Keratinocyte (primary cell): ENCODE results near the gene MRC2. TPM values are rescaled to one million over a fixed set of nuclear protein-coding genes. Genes with fewer than 3 reads are reported as not detected.

Experiments used
- DNase-seq: peaks from one replicate; pipeline ENCODE4 v3.0.0-alpha.2; 2011; ENCODE audit warnings: low read depth, missing footprints, low spot score
- FAIRE-seq: peaks from 2 replicates; lab custom pipeline; 2011; peaks lifted over from hg19 to GRCh38; lab: Jason Lieb, UNC
- H2AFZ ChIP-seq: 2 replicates; pipeline ENCODE4 v1.6.0; 2012; ENCODE audit warnings: low read length, control low read depth, inconsistent platforms; ENCODE audit not compliant: control insufficient read depth
- H3K27ac ChIP-seq: 2 replicates; pipeline ENCODE4 v1.5.1; 2011; ENCODE audit warnings: low read length; ENCODE audit not compliant: control insufficient read depth, insufficient read depth
- H3K27me3 ChIP-seq: 3 replicates; pipeline ENCODE4 v1.6.0; 2011; ENCODE audit warnings: low read length; ENCODE audit not compliant: control insufficient read depth, insufficient read depth; ENCODE audit errors: extremely low read depth
- H3K36me3 ChIP-seq, 2 experiments: 2 replicates in 1 of 2; 3 replicates in 1 of 2; pipeline ENCODE4 v1.5.1; 2011; ENCODE audit warnings: low read length in 2 of 2, mild to moderate bottlenecking in 1 of 2; ENCODE audit not compliant: control insufficient read depth in 2 of 2, insufficient read depth in 2 of 2; ENCODE audit errors: extremely low read depth in 1 of 2
- H3K4me1 ChIP-seq: 3 replicates; pipeline ENCODE4 v1.5.1; 2011; ENCODE audit warnings: low read length; ENCODE audit not compliant: control insufficient read depth, insufficient read depth; ENCODE audit errors: extremely low read depth
- H3K4me2 ChIP-seq: 3 replicates; pipeline ENCODE4 v1.6.0; 2011; ENCODE audit warnings: low read depth, low read length; ENCODE audit not compliant: control insufficient read depth, insufficient read depth; ENCODE audit errors: extremely low read depth
- H3K4me3 ChIP-seq, 3 experiments: fragments of 200-600 bp in 1 of 3; sonication (generic) in 1 of 3; 2 replicates in 2 of 3; 3 replicates in 1 of 3; pipeline ENCODE4 v1.5.1; 2011 to 2016; ENCODE audit warnings: low read length in 3 of 3, mild to moderate bottlenecking in 3 of 3, control low read depth in 2 of 3, inconsistent platforms in 1 of 3, low read depth in 1 of 3, mixed read lengths in 1 of 3, mixed run types in 1 of 3, moderate library complexity in 1 of 3; ENCODE audit not compliant: control insufficient read depth in 2 of 3, insufficient read depth in 2 of 3; ENCODE audit errors: extremely low read depth in 1 of 3
- H3K79me2 ChIP-seq: 2 replicates; pipeline ENCODE4 v1.6.0; 2012; ENCODE audit warnings: low read length; ENCODE audit not compliant: control insufficient read depth, insufficient read depth
- H3K9ac ChIP-seq: 3 replicates; pipeline ENCODE4 v1.6.0; 2011; ENCODE audit warnings: low read length; ENCODE audit not compliant: control insufficient read depth, insufficient read depth; ENCODE audit errors: extremely low read depth
- H3K9me1 ChIP-seq: 3 replicates; pipeline ENCODE4 v1.6.0; 2011; ENCODE audit warnings: low read length; ENCODE audit not compliant: control insufficient read depth, insufficient read depth; ENCODE audit errors: extremely low read depth
- H3K9me3 ChIP-seq: 2 replicates; pipeline ENCODE4 v1.5.1; 2012; ENCODE audit warnings: low read depth, low read length; ENCODE audit not compliant: control insufficient read depth
- H4K20me1 ChIP-seq: 3 replicates; pipeline ENCODE4 v1.6.0; 2011; ENCODE audit warnings: low read length; ENCODE audit not compliant: control insufficient read depth, insufficient read depth; ENCODE audit errors: extremely low read depth
- EZH2 ChIP-seq: IDR thresholded peaks from one replicate; pipeline ENCODE4 v1.6.1; 2012; ENCODE audit warnings: inconsistent platforms, mild to moderate bottlenecking, low read length, moderate library complexity
- dilution Hi-C: fragments of 300-500 bp; cut with MboI; formaldehyde crosslinking; loops from one replicate; pipeline ENCODE4 v1.7.0; 2020; ENCODE audit warnings: low sequenced_read_pairs; ENCODE audit not compliant: extremely low pct_ligation_motif_present
- polyA plus RNA-seq, 5 experiments: library from polyadenylated mRNA; depleted of rRNA in 3 of 5; stranded (reverse) in 3 of 5; stranded (forward) in 1 of 5; unstranded in 1 of 5; fragments of >200 nt; gene quantifications; 1 replicate in 1 of 5; 2 replicates in 3 of 5; 3 replicates in 1 of 5; pipeline versions ENCODE4 v1.2.1 to v1.2.3, GENCODE V29; 2011 to 2012; ENCODE audit warnings: missing spikeins in 2 of 5, low read depth in 1 of 5, low replicate concordance in 1 of 5
- TF ChIP-seq, protein P1 (sequence below), 3 experiments: IDR thresholded peaks in 1 of 3; conservative IDR thresholded peaks in 1 of 3; optimal IDR thresholded peaks in 1 of 3; 2 replicates in 2 of 3; 3 replicates in 1 of 3; pipeline versions ENCODE3 to v1.5.1; 2011; ENCODE audit warnings: low read length in 3 of 3, mild to moderate bottlenecking in 3 of 3, moderate library complexity in 2 of 3, control low read depth in 1 of 3, inconsistent platforms in 1 of 3; ENCODE audit not compliant: insufficient read depth in 2 of 3; ENCODE audit errors: extremely low read depth in 1 of 3

The MRC2 gene
- polyA plus RNA-seq, 1 donor (not counting 4 experiments of a cell fraction or from before 2014, with no cell fraction given) = 14.0 TPM

DNA sequence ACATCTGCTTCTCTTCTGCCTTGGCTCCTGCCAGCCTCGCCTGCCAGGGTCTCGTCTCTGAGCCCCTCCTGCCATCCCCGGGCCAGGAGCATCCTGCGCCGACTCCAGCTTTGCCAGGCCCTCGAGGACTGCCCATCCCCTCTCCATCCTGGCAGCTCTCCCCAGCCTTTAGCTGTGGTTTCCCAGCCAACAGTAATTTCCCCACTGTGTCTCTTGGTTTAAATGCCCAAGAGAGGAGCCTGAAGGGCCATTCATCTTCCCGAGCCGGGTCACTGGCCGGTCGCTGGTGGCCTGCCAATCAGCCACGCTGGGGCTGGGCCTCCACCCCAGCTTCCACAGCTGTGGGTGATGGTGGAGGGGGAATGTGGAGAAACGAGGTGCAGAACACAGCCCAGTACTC lies 47.8 kb downstream of the MRC2 start:
- no peaks in the 10 kb centered on the region for H3K79me2 ChIP-seq
- no peak overlapping the region for H3K27ac ChIP-seq
- no peak overlapping the region for H3K4me3 ChIP-seq
- H3K9me1 ChIP-seq = peaks cover 4% of the 10 kb centered on the region
- no peak overlapping the region for H2AFZ ChIP-seq
- H3K4me1 ChIP-seq = peaks cover 22% of the 10 kb centered on the region
- dilution Hi-C loops = no loop called here
- peaks cover 11 to 15% of the 10 kb centered on the region in 2 experiments for H3K36me3 ChIP-seq
- no peaks in the 10 kb centered on the region for H3K27me3 ChIP-seq
- no peaks in the 10 kb centered on the region for H3K9me3 ChIP-seq
- H3K4me2 ChIP-seq = no peak overlapping the region
- no peak overlapping the region for H3K9ac ChIP-seq
- DNase-seq (no peak), FAIRE-seq (no peak)
- no peak for TF ChIP-seq EZH2
- TF ChIP-seq, protein P1, sequence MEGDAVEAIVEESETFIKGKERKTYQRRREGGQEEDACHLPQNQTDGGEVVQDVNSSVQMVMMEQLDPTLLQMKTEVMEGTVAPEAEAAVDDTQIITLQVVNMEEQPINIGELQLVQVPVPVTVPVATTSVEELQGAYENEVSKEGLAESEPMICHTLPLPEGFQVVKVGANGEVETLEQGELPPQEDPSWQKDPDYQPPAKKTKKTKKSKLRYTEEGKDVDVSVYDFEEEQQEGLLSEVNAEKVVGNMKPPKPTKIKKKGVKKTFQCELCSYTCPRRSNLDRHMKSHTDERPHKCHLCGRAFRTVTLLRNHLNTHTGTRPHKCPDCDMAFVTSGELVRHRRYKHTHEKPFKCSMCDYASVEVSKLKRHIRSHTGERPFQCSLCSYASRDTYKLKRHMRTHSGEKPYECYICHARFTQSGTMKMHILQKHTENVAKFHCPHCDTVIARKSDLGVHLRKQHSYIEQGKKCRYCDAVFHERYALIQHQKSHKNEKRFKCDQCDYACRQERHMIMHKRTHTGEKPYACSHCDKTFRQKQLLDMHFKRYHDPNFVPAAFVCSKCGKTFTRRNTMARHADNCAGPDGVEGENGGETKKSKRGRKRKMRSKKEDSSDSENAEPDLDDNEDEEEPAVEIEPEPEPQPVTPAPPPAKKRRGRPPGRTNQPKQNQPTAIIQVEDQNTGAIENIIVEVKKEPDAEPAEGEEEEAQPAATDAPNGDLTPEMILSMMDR (optimal IDR thresholded peaks at IDR 0.05 in 1 of 3, IDR thresholded peaks at IDR 0.05 in 1 of 3, conservative IDR thresholded peaks at IDR 0.05 in 1 of 3; ENCODE audit: extremely low read depth in 1 of 3, insufficient read depth in 2 of 3, low read length in 3 of 3) = no peak
- no peaks in the 10 kb centered on the region for H4K20me1 ChIP-seq

DNA sequence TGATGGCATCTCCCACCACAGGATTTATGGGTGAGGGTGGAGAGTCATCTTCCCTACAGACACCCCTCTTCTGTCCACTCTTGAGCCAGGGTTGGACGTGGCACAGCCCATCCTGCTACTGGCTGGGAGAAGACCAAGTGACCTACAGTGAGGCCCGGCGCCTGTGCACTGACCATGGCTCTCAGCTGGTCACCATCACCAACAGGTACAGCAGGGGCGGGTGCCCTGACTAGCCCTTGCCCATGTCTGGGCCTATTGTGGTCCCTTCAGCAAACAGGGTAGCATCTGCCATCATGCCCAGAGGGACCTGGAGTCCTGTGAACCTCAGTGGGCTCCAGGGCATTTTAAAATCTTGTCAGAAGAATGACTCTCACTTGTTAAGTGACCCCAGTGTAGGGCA lies 48.2 kb downstream of the MRC2 start:
- peaks cover 11 to 15% of the 10 kb centered on the region in 2 experiments for H3K36me3 ChIP-seq
- FAIRE-seq = no peak
- H3K4me1 ChIP-seq = peaks cover 21% of the 10 kb centered on the region
- no peaks in the 10 kb centered on the region for H3K9me3 ChIP-seq
- no peak overlapping the region for H3K27ac ChIP-seq
- peaks cover 4% of the 10 kb centered on the region for H3K9me1 ChIP-seq
- H2AFZ ChIP-seq = no peak overlapping the region
- DNase-seq = no peak
- no peak for TF ChIP-seq EZH2
- TF ChIP-seq, protein P1 (optimal IDR thresholded peaks at IDR 0.05 in 1 of 3, IDR thresholded peaks at IDR 0.05 in 1 of 3, conservative IDR thresholded peaks at IDR 0.05 in 1 of 3; ENCODE audit: extremely low read depth in 1 of 3, insufficient read depth in 2 of 3, low read length in 3 of 3) = no peak
- H4K20me1 ChIP-seq = no peaks in the 10 kb centered on the region
- no peaks in the 10 kb centered on the region for H3K79me2 ChIP-seq
- H3K4me2 ChIP-seq = no peak overlapping the region
- H3K9ac ChIP-seq = no peak overlapping the region
- dilution Hi-C loops = no loop called here
- H3K4me3 ChIP-seq = no peak overlapping the region
- no peaks in the 10 kb centered on the region for H3K27me3 ChIP-seq
